NCI-H1694 treated with DMSO at 0.1 percent for 48 hours (cell line): ENCODE results near the gene CREG2.
A peak's percentile ranks its signal among the peaks of the same experiment; 100 is the strongest.

Experiments used
- DNase-seq: peaks from one replicate; lab custom pipeline; 2025; lab: John Stamatoyannopoulos, UW

CREG2 gene

DNA sequence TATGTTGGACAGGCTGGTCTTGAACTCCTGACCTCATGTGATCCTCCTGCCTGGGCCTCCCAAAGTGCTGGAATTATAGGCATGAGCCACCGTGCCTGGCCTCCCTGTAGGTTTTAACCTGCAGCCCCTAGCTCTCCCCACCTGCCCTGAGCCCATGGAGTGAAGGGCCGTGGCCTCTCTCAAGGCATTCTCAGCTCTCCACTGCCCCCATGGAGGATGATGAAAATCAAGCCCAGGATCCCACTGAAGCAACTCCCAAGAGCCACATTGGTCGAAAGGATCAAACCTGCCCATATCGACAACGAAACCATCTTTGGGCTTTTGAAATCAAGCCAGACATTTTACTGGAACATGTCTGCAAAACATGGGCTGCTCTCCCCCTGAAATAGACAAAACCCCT, 22.4 kb upstream of the CREG2 start:
- DNase-seq: no peak

GRCh38 chr2:101408925-101409324, 21.6 kb upstream of the CREG2 start:
- DNase-seq: no peak

- no peak for DNase-seq
Observed at GRCh38 chr2:101405351-101405899, 18.1 kb upstream of the CREG2 start.

- DNase-seq: no peak
Observed at GRCh38 chr2:101403745-101404144, 16.4 kb upstream of the CREG2 start.

DNA sequence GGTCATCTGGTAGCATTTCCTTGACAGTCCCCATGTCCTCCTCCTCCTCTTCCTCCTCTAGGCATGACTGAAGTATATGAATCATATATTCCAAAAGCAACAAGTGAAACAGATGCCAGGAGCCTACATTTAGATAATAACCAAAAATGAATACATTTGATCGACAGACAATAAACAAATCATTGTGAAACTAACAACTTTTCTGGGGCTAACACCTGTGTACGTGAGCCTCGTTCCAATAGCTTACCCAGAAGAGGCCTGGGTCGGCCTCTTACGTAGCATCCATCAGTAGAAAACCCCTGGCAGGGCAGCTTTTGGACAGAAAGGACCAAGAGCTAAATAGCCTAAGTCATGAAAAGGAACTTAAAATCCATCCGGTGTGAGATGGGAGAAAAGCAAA, 15.3 kb upstream of the CREG2 start:
- DNase-seq: no peak

DNA sequence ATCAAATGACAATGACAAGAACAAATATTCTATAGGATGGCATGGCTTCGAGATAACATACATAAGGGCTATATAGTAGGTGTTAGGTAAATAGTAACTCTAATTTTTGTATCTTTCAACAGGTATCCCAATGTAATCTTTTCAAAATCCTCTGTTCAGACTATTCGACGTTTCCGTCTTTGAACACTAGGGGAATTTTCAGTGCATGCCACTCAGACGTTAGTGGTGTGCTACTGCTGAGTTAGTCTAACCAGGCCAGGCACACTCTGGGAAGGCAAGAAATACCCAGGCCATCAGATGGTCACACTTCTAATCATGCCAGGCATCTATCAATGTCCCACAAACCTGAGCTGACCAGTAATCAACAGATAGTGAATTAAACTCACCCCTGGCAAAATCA, 14.6 kb upstream of the CREG2 start:
- DNase-seq: no peak

DNA sequence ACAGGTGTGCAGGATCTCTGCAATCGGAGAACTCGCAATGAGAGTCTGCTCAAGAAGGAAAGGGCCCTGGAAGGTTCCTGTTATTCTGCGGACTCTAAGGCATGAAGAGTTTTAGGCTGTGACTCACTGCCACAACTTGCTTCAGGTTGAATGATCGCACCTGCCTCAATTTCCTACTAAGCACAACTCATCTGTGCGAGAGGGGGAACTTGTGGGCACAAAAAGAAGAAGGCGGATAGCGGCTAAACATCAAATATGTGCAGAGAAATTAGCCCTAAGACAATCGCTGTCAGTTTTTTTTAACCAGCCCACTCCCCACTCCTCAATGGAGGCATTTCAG, 14.0 kb upstream of the CREG2 start:
- no peak for DNase-seq

DNA sequence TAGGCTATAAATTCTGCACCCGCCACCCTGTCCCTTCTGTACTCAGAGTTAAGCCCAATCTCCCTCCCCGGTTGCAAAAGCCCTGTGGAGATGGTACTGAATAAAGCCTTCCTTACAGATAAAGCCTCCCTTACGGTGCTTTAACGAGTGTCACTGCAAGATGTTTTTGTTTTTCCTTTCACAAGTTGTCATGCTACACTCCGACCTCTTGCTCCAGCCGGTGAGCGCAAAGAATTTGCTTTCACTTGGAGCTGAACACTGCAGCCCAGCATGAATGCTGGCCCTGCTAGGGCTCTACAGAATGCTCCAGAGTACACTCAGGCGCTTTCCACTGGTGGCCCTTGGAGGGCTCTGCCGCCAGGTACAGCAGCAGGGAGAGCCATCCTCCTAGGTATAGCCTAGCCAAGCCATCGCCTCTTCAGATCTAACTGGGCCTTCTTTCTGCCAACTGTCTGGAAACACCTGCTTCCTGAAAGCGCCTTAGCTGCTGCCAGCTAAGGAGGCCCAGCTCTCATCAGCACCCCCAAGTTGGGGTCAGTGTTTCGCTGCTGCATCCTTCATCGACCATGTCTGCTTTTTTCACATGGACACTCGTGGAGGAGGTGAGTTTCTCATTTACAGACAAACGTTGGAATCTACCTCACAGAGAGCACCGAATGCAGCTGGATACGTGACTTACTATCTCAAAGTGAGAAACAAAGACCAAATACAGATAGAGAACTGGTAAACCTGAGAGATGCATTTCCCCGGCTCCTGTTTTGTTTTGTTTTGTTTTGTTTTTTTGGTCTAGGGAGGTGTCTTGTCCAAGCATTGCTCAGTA, 13.4 kb upstream of the CREG2 start:
- DNase-seq: no peak

DNA sequence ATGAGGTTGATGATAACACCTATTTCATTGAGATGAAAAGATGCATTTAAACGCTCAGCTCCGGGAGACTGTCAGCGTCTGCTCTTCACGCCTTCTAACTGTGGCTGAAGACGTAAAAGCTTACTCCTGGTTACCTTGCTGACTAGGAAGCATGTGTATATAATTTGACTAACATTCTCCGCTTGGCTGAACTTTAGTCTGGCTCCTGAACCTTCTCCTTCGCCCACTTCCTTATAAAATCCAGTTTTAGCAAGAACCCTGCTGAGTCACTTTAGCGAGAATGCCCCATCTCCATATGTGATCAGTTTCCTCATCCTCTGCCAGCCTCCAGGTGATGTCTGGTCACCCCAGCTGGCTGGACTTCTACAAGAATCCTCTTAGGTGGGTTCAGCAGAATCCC, 12.7 kb upstream of the CREG2 start:
- DNase-seq: no peak

- DNase-seq: peak; percentile 97
Observed at GRCh38 chr2:101399021-101399799, 11.9 kb upstream of the CREG2 start.

- DNase-seq: no peak
Observed at GRCh38 chr2:101398116-101398821, 11.0 kb upstream of the CREG2 start.

DNA sequence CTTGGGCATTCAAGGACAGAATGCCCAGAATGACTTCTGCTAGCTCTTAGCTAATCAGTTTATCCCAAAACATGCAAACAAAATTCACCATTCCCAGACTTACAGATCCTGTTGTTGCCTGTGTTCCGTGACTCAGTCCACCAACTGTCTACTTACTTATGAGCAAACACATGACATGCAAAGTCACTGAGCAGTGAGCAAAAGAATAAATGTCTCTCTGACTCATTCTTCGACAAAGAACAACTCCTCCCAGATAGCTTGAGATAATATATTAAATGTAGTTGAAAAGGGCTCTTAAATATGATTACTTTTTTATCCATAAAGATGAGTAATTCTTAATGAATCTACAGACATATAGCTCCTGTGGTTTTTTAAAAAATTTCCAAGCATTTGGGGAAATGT, 9.0 kb upstream of the CREG2 start:
- no peak for DNase-seq

DNA sequence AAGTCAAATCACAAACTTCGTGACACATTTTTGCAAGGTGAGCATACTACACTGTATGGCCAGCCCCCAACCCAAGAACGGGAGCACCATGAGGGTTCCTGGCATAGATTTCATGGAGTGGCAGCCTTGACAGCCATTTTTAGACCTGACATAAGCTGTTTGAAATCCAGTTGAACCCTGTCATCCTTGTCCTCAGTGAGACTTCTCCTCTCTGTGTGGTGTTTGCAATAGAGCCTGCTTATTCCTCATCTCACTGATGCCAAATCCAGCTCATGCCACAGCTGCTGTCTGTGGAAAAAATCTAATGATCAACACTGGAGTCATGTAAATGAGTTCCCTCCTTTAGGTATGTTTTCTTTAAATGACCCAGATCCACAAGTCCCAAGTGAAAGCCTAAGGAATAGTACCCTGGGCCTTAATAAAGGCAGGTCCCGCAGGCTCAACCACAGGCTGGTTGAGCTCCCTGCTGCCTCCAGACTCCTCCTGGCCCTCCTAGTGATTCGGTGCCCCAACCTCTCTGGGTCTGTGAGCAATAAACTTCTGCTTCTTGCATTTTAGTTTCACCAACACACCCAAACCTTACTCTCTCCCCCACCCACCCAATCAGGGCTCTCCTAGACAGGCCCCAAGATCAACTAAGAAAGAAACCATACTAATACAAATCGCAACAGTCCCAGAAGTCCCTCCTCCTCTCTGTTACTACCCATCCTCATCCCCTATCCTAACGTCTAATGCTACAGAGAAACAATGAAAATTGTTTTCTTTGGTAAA, 8.4 kb upstream of the CREG2 start:
- DNase-seq: no peak

DNA sequence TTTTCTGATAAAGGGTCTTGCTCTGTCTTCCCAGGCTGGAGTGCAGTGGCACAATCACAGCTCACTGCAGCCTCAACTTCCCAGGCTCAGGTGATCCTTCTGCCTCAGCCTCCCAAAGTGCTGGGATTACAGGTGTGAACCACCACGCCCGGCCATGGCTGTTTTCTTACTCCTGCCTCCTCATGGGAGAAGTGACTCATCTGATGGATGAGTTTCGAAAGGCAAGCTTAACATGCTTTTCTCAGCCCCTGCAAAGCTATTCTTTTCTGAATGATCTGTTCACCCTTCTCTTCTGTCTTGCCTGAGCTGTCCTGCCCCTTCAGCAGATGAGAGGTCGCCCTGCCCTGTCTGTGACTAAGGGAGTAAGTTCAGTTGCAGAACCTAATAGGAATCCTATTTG, 929 bp upstream of the CREG2 start:
- DNase-seq: no peak

DNA sequence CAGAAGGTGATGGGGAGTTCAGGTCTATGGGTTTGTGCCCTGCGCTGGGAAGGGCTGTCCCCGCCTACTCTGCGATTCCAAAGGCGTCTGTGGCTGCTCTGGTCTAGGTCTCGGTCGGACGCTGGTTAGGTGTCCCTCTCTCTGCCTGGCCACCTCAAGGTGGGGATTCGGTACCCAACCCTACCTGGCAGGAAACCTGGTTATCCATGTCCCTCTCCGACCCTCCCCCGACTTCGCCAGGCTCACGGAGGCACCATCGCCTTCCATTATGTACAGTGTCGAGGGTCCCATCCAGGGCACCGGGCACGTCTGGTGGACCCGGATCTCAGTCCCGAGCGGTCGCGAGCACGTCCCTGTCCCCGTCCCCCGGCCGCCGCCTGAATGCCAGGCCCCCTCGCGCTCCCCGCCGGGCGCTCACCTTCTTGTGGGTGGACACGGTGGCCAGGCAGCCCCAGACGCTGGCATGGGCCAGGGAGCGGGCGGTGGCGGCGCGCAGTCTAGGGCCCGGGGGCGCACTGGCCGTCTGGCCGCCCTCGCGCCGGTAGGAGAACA, 628 bp downstream of the CREG2 start:
- DNase-seq: no peak

DNA sequence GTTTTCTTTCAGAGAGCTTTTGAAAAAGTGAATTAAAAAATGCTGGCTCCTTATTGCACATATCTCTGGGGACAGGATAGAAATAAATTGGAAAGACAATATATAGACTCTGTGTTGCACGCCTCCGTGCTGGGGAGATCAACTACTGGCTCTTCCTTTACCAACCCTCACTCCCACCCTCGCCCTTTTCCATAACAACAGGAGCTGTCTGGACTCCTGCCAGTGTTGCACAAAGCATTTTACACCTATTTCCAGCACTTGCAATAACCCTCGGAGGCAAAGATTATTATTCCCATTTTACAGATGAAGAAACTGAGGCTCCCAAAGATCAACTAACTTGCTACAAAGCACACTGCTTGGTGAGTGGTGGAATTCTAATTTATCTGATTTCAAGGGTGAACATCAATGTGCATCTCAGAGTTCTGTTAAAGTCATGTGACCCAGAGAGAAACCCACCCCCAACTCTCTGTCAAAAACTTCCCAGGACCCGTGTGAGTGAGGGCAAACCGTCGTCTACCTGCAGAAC, 4.2 kb downstream of the CREG2 start:
- DNase-seq: no peak

GRCh38 chr2:101382442-101382841, 4.9 kb downstream of the CREG2 start:
- DNase-seq: no peak

GRCh38 chr2:101380376-101380775, 6.9 kb downstream of the CREG2 start:
- DNase-seq: no peak

GRCh38 chr2:101379091-101379490, 8.2 kb downstream of the CREG2 start:
- no peak for DNase-seq

GRCh38 chr2:101375653-101376052, 11.7 kb downstream of the CREG2 start:
- DNase-seq: no peak

DNA sequence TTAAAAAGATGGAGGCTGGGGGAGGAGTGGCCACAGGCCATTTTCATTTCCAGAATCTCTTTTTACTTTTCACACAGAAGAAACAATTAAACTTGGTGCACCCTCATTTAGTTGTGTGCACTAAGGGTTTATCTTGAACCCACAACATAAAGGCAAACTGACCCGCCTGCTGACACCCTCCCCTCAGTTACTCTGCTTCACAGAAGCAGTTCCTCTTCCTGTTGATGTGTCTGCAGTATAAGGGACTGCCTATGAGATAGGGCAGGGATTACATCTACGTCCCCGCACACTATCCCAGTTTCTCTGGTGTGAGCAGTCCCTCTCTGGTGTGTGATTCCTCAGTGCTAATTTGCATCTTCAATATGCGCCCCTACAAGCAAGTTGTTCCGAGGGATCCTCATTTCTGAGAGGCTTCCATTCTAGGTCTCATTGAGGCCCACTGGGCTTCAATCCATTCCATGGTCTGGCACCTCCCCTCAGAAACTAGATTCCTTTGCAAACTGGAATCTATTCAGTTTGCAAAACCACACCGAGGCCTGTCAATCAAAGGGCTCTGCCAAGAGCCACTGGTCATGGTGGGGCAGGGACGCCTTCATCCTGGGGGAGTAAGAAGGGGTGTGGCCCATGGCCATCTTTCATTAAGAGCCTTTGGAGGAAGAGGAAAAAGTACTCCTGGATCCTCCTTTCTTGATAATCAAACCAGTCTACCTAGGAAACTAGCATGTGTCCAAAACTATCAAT, 12.3 kb downstream of the CREG2 start:
- no peak for DNase-seq
